Germinal center (tissue), 1 donor: ENCODE measurements around the gene SDR42E1.
"Not testable (repeated sequence)": the region's sequence is repeated elsewhere in the genome, so short reads cannot be mapped to it uniquely, and the experiment has no call there.

Source experiments
- DNase-seq: peaks from one replicate; pipeline ENCODE4 v3.0.0; 2012; ENCODE audit warnings: mixed read lengths, low spot score

Gene SDR42E1

DNA sequence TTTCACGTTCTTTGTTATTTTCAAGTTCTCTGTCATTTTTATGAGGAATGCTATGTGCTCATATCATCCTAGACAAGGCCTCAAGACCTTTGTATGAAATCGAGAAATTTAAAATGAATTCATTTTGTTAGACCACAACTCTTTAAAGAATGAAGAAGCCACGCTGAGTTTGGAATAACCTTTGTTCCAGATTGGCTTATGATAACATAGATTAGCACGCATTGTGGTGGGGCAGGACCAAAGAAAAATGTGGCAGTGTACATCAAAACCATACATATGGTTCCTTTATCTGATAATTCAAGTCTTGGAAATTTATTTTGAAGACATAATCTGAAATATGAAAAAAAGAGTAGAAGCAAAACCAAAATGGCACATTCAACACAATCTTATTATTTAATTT is 26.0 kb upstream of the SDR42E1 start:
- no peak for DNase-seq

DNA sequence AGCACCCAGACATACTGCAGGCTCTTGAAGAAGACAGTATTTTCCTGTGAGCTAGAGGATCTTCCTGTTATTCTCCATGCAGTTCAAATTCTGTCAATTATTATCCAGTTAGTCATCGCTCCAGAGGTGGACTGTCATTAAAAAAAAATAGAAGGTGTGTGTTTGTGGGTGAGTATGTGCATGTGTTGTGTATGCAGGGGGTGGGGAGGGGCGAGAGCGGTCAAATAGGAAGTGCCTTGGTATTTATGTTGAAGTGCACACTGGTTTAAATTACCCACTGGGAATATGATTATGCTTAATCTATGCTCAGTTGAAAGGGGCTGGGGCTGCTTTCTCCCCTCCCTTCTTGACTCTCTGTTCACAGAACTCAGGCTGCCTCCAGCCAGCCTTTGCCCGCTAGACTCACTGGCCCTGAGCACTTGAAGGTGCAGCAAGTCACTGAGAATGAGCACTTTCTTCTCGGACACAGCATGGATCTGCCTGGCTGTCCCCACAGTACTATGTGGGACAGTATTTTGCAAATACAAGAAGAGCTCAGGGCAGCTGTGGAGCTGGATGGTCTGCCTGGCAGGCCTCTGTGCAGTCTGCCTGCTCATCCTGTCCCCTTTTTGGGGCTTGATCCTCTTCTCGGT is 23.8 kb upstream of the SDR42E1 start, which contains the start of gene HSD17B2:
TSS of gene HSD17B2 (plus strand) at position 273 of the 632 bp plus-strand sequence. CDS start at position 445, 172 bp downstream.
- no peak for DNase-seq

DNA sequence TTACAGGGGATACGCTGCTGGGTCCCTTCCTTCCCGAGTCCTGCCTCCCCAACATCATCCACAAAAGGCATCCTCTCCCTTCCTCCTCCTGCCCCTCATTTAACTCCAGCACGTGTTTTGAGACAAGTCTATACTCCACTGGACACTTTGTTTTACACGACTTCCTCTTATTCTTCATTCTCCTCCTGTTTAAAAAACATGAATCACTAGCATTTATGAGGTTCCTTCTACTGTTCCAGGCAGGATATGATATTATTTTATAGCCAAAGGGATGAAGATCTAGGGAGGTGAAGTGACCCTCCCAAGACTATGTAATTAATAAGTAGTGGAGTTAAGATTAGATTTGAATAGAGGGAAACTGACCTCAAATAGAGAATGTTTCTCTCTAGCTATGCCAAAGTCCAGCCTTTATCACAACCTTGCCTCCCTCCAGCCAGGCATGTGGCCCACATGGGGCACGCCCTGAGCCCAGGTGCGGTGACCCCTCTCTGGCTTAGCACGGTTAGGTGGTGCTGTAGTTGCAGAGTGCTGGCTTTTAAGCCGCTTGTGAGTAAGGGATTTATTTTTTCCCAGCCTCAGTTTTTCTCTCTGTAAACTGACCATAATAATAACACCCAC is 22.5 kb upstream of the SDR42E1 start:
- DNase-seq: no peak

DNA sequence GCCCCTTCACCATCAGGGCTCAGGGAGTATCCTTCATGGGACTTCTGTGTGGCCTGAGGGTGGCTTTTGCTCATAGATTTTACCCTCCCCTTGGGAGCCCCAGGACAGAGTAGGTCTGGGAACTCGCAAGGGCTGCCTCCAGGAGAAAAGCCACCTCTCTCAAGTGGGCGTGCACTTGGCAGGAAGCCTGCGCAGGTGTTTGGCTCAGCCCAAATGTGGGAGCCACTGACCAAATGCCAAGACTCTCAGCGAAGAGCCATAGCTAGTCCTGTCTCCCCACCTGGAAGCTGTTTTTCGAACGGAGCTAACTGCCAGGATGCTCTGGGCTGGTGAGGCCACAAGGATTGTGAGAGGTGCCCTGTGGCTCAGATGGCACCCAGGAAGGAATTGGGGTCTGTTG is 21.7 kb upstream of the SDR42E1 start:
- DNase-seq: no peak

DNA sequence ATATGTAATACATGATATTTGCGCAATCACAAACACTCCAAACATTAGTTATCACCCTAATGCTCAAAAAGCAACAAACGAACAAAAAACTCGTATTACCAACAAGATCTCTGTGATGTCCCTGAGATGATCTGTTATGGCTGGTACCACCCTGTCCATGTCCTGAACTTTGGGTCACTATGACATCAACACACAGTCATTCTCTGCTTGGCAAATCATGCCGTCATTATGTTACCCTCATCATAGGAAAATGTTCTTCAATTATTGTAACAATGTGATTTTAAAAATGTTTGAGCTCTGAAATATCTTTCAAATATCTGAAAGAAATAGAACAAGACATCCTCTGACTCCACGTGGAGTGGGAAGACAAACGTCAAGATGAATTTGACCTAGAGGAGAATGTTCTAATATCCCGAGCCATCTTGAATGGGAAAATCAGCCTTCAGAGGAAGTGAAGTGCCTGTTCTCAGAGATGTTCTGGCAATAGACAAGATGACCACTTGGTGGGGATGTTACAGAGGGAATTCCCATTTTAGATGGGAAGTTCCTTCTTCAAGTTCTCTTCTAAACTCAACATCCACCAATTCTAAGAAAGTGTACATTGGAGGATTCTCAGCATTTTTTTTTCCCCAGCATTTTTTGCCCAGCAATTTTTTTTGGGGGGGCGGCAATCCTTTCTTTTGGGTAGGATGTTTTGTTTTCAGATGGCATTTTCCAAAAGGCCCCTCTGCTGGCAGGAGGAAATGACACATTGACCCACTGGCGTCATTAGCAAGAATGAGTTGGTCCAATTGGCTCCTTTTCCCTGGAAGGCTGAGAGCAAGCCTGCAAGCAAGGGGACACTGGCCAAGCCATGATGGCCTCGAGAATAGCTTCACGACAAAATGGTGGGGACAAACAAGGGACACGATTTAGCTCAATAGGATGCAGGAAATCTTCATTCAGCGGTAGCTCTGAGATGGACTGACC is 20.1 kb upstream of the SDR42E1 start:
- DNase-seq: no peak

DNA sequence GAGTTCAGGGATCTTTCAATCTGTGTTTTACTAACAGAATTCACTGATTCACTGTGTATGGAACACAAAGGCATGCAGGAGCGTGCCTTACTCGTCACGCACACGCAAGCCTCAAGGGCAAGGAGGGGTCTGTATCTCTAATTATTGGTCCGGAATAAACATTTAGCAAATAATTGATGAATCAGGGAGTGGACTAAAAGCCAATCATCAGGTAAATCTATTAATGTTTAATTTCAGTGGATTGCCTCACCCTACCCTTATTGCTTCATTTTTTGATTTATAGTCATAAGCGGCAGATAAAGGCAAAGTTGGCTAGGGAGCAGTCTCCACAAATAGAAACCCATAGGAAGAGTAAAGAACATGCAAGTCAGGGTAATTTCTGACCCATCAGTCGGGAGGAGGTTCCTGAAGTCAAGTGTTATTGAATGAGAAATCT is 16.4 kb upstream of the SDR42E1 start:
- no peak for DNase-seq

DNA sequence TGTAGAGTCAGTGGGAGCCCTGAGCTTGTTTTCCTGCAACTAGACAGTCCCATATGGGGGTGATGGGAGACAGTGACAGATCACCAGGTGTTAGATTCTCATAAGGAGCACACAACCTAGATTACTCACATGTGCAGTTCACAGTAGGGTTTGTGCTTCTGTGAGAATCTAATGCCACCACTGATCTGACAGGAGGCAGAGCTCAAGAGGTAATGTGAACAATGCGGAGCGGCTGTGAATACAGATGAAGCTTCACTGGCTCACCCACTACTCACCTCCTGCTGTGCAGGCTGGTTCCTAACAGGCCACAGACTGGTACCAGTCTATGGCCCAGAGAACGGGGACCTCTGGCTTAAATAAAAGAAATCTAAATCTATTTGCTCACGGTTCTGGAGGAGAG is 13.6 kb upstream of the SDR42E1 start:
- DNase-seq: no peak

DNA sequence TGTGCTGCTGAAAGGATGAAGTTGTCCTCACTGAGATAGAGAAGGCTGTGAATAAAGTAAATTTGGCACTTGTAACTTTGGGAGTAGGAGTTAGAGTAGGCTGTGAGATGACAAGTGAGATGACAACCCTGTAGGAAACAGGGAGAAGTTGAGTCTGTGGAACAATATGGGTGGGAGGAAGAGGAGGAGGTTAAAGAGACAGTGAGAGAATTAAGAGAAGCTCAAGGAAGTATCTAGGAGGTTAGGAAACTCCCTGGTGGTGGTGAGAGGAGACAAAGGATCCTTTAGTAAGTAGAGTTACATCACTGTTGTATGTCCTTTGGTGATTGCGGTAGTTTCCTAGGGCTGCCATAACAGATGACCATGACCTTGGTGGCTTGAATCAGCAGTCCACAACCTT is 13.0 kb upstream of the SDR42E1 start:
- DNase-seq: no peak

DNA sequence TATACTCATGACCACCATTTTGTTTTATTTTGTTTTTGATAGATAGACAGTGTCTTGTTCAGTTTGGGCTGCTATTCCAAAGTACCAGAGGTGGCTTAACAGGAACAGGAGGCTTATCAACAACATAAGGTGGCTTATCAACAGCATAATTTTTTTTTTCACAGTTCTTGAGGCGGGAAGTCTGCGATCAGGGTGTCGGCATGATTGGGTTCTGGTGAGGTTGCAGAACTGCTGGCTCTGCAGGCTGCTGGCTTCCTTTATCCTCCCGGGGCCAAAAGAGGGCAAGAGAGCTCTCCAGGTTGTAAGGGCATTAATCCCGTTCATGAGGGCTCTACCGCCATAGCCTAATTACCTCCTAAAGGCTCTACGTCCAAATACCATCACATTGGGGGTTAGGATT is 11.9 kb upstream of the SDR42E1 start:
- DNase-seq: no peak

DNA sequence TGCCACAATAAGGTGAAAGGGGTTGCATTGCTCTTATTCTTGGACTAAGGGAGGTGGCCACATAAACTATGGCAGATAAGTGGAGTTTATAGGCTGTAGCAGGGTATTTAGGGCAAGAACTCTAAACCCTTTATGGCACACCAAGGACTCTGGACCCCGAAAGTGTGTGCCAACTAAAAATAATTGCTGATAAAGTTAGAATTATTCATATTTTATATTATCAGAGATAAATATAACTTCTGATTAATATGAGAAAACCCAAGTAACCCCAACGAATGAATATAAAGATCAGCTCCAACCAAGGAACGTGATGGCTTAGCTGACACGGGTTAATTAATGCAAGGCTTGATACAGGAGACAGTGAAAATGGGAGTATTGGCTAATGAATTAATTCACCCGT is 8.8 kb upstream of the SDR42E1 start:
- DNase-seq: no peak

DNA sequence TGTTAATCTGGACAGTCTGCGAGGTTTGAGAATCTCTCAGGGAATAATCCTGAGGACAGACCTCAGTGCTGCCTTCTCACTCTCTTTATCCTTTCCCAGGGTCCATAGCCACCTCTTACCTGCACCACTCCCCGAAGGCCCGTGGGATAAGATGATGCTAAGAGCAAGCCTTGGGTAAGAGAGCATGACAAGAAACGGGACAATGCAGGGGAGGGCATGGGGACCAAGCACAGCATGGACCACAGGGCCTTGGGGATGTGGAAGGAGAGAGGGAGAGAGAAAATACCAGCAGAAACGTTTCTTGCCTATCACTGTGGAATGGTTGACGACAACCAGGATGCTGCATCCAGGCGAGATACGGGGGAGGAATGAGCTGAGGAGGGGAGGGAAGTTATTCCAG is 8.3 kb upstream of the SDR42E1 start:
- no peak for DNase-seq

DNA sequence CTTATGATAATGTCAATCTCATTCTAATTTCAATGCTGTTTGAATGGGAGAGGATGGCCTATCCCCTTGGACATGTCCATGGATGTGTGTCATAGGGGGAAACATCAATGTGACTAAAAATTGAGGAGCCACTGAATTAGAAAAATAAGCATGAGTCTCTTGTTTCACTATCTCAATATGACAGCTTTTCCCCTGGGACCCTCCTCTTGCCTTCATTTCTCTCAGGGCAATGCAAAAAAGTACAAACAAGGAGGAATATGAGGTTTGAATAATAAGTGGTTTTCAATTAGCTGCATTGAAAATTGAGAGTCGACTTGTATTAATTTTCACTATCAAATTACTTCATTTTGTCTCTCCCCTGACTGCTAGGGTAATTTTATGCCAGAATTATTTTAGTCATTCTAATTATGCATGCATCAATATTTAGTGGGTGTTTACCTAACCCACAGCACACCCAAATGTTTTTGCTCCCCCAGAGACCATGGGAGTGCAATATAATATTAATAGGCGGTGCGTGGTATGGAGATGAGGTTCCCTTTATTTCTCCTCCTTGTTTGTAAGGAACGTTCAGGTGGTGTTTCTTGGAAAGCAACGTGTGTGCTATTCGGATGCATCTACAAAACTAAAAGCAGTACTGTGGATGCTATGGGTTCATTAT is 6.8 kb upstream of the SDR42E1 start:
- DNase-seq: no peak

DNA sequence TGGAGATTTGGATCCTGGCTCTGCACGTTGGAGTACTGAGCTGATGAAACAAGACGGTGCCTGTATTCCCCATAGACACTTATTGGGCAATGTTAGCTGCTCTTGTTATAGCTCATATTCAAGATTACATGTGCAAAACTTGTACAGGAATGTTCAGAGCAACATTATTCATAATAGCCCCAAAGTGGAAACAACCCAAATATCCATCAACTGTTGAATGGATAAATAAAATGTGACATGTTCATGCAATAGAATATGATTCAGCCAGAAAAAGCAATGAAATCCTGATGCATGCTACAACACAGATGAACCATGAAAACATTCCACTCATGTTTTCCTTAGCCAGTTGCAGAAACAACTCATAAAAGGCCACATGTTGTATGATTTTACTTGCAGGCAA is 5.7 kb upstream of the SDR42E1 start:
- no peak for DNase-seq

DNA sequence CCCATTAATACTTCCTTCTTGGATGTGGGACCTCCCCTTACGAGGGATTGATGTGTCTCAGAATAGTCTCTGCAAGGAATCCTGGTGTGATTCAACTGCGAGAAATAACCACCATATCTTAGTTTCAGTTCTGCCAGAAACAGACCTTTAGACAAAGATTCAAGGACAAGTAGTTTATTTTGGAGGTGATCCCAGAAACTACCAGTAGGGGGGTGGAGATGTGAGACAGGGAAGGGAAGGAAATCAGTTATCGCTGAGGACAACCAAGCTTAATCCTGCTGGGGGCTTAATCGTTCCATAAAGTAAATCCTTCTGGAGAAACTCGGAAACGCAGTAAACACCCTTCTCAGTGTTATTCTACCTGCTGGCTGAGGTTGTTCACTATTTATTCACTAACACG is 5.0 kb upstream of the SDR42E1 start:
- DNase-seq: no peak

DNA sequence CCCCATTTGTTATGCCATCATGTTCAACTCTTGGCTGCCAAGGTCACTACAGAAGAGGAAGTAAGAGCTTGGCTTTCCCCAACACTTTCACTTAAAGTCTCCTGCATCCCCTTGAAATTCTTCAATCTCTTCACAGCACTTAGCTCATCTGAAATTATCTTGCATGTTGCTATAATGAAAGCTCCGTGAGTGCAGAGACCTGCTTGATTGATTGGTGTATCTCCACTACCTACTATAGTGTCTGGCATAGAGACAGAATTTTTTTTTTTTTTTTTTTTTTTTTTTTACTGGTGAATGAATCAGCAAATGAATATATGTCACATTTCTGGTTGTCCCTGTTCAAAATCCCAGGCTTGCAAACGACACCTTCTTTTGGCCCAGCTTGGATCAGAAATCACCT is 1.9 kb upstream of the SDR42E1 start:
- DNase-seq: no peak

DNA sequence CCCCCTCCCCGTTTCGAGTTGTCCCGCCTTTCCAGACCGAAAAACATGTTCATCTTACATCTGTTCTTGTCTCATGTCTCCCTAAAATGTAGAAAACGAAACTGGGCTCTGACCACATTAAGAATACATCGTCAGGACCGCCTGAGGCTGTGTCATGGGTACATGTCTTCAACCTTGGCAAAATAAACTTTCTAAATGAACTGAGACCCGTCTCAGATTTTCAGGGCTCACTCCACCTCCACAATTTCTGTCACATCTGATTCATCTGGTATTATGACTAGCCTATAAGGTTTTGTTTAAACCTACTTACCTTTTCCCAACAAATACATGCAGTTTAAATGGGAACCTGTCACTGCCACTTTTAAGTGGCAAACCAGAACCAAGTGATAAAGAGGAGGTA is 621 bp downstream of the SDR42E1 start:
- no peak for DNase-seq

DNA sequence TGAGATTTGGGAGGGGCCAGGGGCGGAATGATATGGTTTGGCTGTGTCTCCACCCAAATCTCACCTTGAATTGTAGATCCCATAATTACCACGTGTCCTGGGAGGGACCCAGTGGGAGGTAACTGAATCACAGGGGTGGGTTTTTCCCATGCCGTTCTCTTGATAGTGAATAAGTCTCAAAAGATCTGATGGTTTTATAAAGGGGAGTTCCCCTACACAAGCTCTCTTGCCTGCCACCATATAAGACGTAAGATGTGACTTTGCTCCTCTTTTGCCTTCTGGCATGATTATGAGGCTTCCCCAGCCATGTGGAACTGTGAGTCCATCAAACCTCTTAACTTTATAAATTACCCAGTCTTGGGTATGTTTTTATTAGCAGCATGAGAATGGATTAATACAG is 1.5 kb downstream of the SDR42E1 start:
- not testable (repeated sequence) for DNase-seq

DNA sequence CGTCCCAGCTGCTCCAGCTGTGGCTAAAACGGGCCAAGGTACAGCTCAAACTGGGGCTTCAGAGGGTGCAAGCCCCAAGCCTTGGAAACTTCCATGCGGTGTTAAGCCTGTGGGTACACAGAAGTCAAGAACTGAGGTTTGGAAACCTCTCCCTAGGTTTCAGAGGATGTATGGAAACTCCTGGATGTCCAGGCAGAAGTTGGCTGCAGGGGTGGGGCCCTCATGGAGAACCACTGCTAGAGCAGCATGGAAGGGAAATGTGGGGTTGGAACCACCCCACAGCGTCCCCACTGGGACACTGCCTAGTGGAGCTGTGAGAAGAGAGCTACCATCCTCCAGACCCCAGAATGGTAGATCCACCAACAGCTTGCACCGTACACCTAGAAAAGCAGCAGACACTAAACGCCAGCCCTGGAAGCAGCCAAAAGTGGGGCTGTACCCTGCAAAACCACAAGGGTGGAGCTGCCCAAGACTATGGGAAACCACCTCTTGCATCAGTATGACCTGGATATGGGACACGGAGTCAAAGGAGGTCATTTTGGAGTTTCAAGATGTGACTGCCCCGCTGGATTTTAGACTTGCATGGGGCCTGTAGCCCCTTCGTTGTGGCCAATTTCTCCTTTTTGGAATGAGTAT is 2.2 kb downstream of the SDR42E1 start:
- no peak for DNase-seq

DNA sequence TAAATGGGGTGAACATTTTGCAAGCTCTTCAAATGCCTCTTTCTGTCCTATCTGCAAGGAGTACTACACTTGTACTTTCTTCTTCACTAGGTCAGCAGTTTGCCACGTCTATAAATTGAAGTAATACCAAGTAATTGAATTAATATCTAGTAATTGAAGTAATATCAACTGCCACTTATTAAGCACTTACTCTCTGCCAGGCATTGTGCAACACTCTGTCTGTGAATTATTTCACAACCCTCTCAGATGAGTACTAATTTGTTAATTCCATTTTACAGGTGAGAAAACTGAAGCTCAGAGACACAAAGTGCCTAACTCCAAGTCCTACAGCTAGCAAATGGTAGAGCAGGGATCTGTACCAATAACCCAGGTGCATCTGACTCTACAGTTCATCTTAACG is 4.1 kb downstream of the SDR42E1 start:
- DNase-seq: no peak

DNA sequence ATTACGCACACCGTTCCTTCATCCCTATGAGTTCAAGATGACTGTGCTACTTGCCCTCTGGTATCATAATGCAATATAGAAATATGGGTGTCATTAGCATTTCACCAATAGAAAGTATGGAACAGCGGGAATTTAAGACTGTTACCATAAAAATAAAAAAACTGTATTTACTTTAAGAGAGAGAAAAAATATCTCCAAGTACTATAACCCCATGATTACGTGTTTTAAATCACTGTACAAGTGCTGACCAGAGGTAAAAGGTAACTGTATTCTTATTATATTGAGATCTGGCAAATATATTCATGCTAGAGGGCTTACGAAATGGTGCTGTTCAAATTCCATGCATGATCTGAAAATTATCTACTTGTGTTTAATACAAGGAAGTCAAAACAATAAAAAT is 5.2 kb downstream of the SDR42E1 start:
- no peak for DNase-seq

DNA sequence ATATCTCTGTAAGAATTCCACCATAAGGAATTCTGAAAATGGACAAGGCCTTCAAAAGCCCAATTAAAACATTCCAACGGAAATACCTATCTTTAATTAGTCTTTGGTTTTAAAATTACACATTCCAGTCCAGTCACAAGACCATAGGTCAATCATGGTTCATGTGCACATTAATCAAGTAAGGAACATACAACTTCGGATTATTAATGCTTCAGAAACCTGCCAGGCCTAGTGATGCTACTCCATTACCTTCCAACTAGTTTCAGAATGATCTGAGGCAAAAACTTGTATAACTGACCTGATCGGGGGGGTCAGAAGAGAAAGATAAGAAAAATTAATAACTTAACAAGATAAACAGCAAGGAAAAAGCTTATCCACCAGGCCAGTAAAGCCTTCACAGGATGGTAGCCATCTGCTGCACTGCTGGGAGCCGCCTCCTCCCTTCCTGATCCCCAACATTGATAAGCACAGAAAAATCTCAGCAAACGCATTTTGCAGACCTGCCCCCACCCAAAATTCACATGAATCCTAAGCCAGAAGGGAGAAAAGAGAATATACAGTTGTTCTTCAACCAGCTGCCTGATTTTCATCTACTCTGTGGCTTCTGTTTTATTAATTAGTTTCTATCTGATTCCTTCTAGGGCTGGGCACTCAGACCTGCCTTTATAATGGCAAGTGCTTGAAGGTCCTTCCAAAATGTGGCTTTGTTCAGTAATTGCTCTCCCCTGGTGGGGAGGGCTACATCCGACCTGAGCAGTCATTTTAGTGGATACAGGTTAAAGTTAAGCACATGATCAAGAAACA is 6.0 kb downstream of the SDR42E1 start:
- no peak for DNase-seq
